ENCODE data around the gene USP14. TPM values are rescaled to one million over a fixed set of nuclear protein-coding genes. Genes with fewer than 3 reads are reported as not detected.

The USP14 gene
- total RNA-seq, 1 donor from 2014 or later: 22.9 TPM

- no peak for DNase-seq (ENCODE audit: low read depth, low spot score)
These were observed 788 bp downstream of the USP14 start for GRCh38 chr18:159037-159652.

GRCh38 chr18:159933-160332 is 1.6 kb downstream of the USP14 start:
- DNase-seq (ENCODE audit: low read depth, low spot score): no peak

GRCh38 chr18:160831-161570 is 2.6 kb downstream of the USP14 start:
- DNase-seq (ENCODE audit: low read depth, low spot score): no peak

GRCh38 chr18:172361-172760 is 14.0 kb downstream of the USP14 start:
- no peak for DNase-seq (ENCODE audit: low read depth, low spot score)

- no peak for DNase-seq (ENCODE audit: low read depth, low spot score)
These were observed 21.1 kb downstream of the USP14 start for GRCh38 chr18:179499-179898.

GRCh38 chr18:181711-182110 is 23.4 kb downstream of the USP14 start:
- no peak for DNase-seq (ENCODE audit: low read depth, low spot score)

- DNase-seq (ENCODE audit: low read depth, low spot score): no peak
These were observed 25.4 kb downstream of the USP14 start for GRCh38 chr18:183769-184168.

GRCh38 chr18:189254-189653 is 30.9 kb downstream of the USP14 start:
- DNase-seq (ENCODE audit: low read depth, low spot score): no peak

GRCh38 chr18:191725-192124 is 33.4 kb downstream of the USP14 start:
- DNase-seq (ENCODE audit: low read depth, low spot score): no peak

GRCh38 chr18:192801-193200 is 34.4 kb downstream of the USP14 start:
- no peak for DNase-seq (ENCODE audit: low read depth, low spot score)

- no peak for DNase-seq (ENCODE audit: low read depth, low spot score)
These were observed 37.3 kb downstream of the USP14 start for GRCh38 chr18:195651-196050.

GRCh38 chr18:199214-199613 is 40.9 kb downstream of the USP14 start:
- no peak for DNase-seq (ENCODE audit: low read depth, low spot score)

GRCh38 chr18:199768-200167 is 41.4 kb downstream of the USP14 start:
- no peak for DNase-seq (ENCODE audit: low read depth, low spot score)

- no peak for DNase-seq (ENCODE audit: low read depth, low spot score)
These were observed 51.7 kb downstream of the USP14 start for GRCh38 chr18:210075-210474.

- no peak for DNase-seq (ENCODE audit: low read depth, low spot score)
These were observed 52.4 kb downstream of the USP14 start for GRCh38 chr18:210733-211132.

- peak; percentile 10 for DNase-seq (ENCODE audit: low read depth, low spot score)
These were observed 53.2 kb downstream of the USP14 start for GRCh38 chr18:211582-211981.

- DNase-seq (ENCODE audit: low read depth, low spot score): no peak
These were observed 54.4 kb downstream of the USP14 start for GRCh38 chr18:212780-213179.

GRCh38 chr18:213505-213904 is 55.1 kb downstream of the USP14 start:
- no peak for DNase-seq (ENCODE audit: low read depth, low spot score)

GRCh38 chr18:213966-214365 is 55.6 kb downstream of the USP14 start:
- no peak for DNase-seq (ENCODE audit: low read depth, low spot score)

- DNase-seq (ENCODE audit: low read depth, low spot score): no peak
These were observed 57.2 kb downstream of the USP14 start for GRCh38 chr18:215448-216010.

GRCh38 chr18:217532-218336 is 59.4 kb downstream of the USP14 start:
- no peak for DNase-seq (ENCODE audit: low read depth, low spot score)

GRCh38 chr18:220708-221107 is 62.4 kb downstream of the USP14 start:
- DNase-seq (ENCODE audit: low read depth, low spot score): no peak

All from pulmonary artery endothelial cell (primary cell).